Measurements from ENCODE around the gene HOXC11.

HOXC11 gene

GRCh38 chr12:53944209-53944608 lies 28.7 kb upstream of the HOXC11 start:
- DNase-seq = no peak

- DNase-seq = no peak
Measured at GRCh38 chr12:53944907-53945847, 27.7 kb upstream of the HOXC11 start.

- DNase-seq = no peak
Measured at GRCh38 chr12:53947743-53948142, 25.2 kb upstream of the HOXC11 start.

- no peak for DNase-seq
Measured at GRCh38 chr12:53948650-53949593, 24.0 kb upstream of the HOXC11 start.

- DNase-seq = no peak
Measured at GRCh38 chr12:53949631-53950436, 23.1 kb upstream of the HOXC11 start.

GRCh38 chr12:53950437-53950773 lies 22.5 kb upstream of the HOXC11 start:
- no peak for DNase-seq

GRCh38 chr12:53950789-53951576 lies 21.9 kb upstream of the HOXC11 start:
- no peak for DNase-seq

- DNase-seq = no peak
Measured at GRCh38 chr12:53951577-53952334, 21.2 kb upstream of the HOXC11 start.

- DNase-seq = no peak
Measured at GRCh38 chr12:53952335-53952694, 20.6 kb upstream of the HOXC11 start.

GRCh38 chr12:53952871-53953734 lies 19.8 kb upstream of the HOXC11 start:
- no peak for DNase-seq

- no peak for DNase-seq
Measured at GRCh38 chr12:53953831-53954693, 18.9 kb upstream of the HOXC11 start.

- no peak for DNase-seq
Measured at GRCh38 chr12:53954694-53955035, 18.3 kb upstream of the HOXC11 start, which contains the start of gene HOXC12. HOXC12 (plus strand) TSS chr12:53954903; CDS start chr12:53954930, 27 bp downstream.

- DNase-seq = no peak
Measured at GRCh38 chr12:53955036-53955775, 17.7 kb upstream of the HOXC11 start.

GRCh38 chr12:53955776-53956250 lies 17.1 kb upstream of the HOXC11 start:
- DNase-seq = no peak

GRCh38 chr12:53956251-53956887 lies 16.6 kb upstream of the HOXC11 start:
- no peak for DNase-seq

GRCh38 chr12:53956914-53957536 lies 15.9 kb upstream of the HOXC11 start:
- DNase-seq = no peak

GRCh38 chr12:53958128-53958527 lies 14.8 kb upstream of the HOXC11 start:
- no peak for DNase-seq
